HepG2 (cell line): Measurements from ENCODE around the gene TIMM44. TPM values are rescaled to one million over a fixed set of nuclear protein-coding genes. Genes with fewer than 3 reads are reported as not detected.

Experiments used
- ATF3 ChIP-seq: sonication (generic); formaldehyde crosslinking; IDR thresholded peaks from 2 replicates; pipeline ENCODE4 v1.4.0; 2020; ENCODE audit warnings: missing genetic modification reagents
- ELF4 ChIP-seq: sonication (generic); formaldehyde crosslinking; IDR thresholded peaks from 2 replicates; pipeline ENCODE4 v1.5.0; 2020; ENCODE audit warnings: missing genetic modification reagents, mild to moderate bottlenecking, moderate library complexity, borderline replicate concordance
- FOSL1 ChIP-seq: sonication (generic); formaldehyde crosslinking; IDR thresholded peaks from 2 replicates; pipeline ENCODE4 v1.9.0; 2021; ENCODE audit warnings: missing genetic modification reagents, borderline replicate concordance
- GATAD2A ChIP-seq: IDR thresholded peaks from 2 replicates; pipeline ENCODE4 v1.6.1; 2016
- GRHL1 ChIP-seq: sonication (generic); formaldehyde crosslinking; conservative IDR thresholded peaks from 2 replicates; pipeline ENCODE4 v1.8.0; 2022; ENCODE audit warnings: missing genetic modification reagents
- ISX ChIP-seq: sonication (generic); formaldehyde crosslinking; conservative IDR thresholded peaks from 2 replicates; pipeline ENCODE4 v1.5.0; 2020; ENCODE audit warnings: missing genetic modification reagents
- JUNB ChIP-seq: sonication (generic); formaldehyde crosslinking; IDR thresholded peaks from 2 replicates; pipeline ENCODE4 v1.8.0; 2022; ENCODE audit warnings: missing genetic modification reagents, mild to moderate bottlenecking, borderline replicate concordance
- MATR3 ChIP-seq: sonication (generic); formaldehyde crosslinking; IDR thresholded peaks from 2 replicates; pipeline ENCODE4 v1.4.0; 2020; ENCODE audit warnings: missing genetic modification reagents
- SIX1 ChIP-seq: sonication (generic); formaldehyde crosslinking; IDR thresholded peaks from 2 replicates; pipeline ENCODE4 v1.4.0; 2020; ENCODE audit warnings: missing genetic modification reagents, borderline replicate concordance
- STAG1 ChIP-seq: sonication (generic); formaldehyde crosslinking; IDR thresholded peaks from 2 replicates; pipeline ENCODE4 v1.4.0; 2020; ENCODE audit warnings: missing genetic modification reagents
- STAT5B ChIP-seq: sonication (generic); formaldehyde crosslinking; IDR thresholded peaks from 2 replicates; pipeline ENCODE4 v1.4.0; 2020; ENCODE audit warnings: missing genetic modification reagents
- TAF15 ChIP-seq: fragments of 200-400 bp; formaldehyde crosslinking; IDR thresholded peaks from one replicate; pipeline ENCODE4 v1.6.1; 2018; ENCODE audit warnings: mild to moderate bottlenecking, low read depth, low read length; ENCODE audit not compliant: poor library complexity, severe bottlenecking
- ZBTB20 ChIP-seq: sonication (generic); formaldehyde crosslinking; IDR thresholded peaks from 2 replicates; pipeline ENCODE4 v1.8.1; 2023; ENCODE audit warnings: missing genetic modification reagents, low read depth, mild to moderate bottlenecking, borderline replicate concordance
- ZGPAT ChIP-seq: IDR thresholded peaks from 2 replicates; pipeline ENCODE4 v1.6.1; 2016; ENCODE audit warnings: mild to moderate bottlenecking
- ZHX1 ChIP-seq: sonication (generic); formaldehyde crosslinking; IDR thresholded peaks from 2 replicates; pipeline ENCODE4 v1.8.1; 2022; ENCODE audit warnings: low read depth, mild to moderate bottlenecking, missing genetic modification reagents
- ZNF609 ChIP-seq: sonication (generic); formaldehyde crosslinking; IDR thresholded peaks from 2 replicates; pipeline ENCODE4 v1.4.0; 2020; ENCODE audit warnings: mild to moderate bottlenecking, missing genetic modification reagents, borderline replicate concordance
- ZNF782 ChIP-seq: sonication (generic); formaldehyde crosslinking; IDR thresholded peaks from 2 replicates; pipeline ENCODE4 v1.4.0; 2020; ENCODE audit warnings: missing genetic modification reagents, mild to moderate bottlenecking, borderline replicate concordance
- polyA plus RNA-seq, 8 experiments: library from polyadenylated mRNA; depleted of rRNA in 3 of 8; stranded (reverse) in 7 of 8; unstranded in 1 of 8; fragments of >200 nt; fragmentation: Illumina TruSeq in 4 of 8; extraction: Trizol in 4 of 8; gene quantifications; 2 replicates each; pipeline versions ENCODE4 v1.2.1 to v1.2.3, GENCODE V29; 2011 to 2016; ENCODE audit warnings: low read depth in 4 of 8, missing spikeins in 1 of 8, mixed read lengths in 1 of 8; ENCODE audit not compliant: insufficient read depth in 1 of 8
- total RNA-seq, 5 experiments: library from RNA; depleted of rRNA; stranded (reverse); fragments of >200 nt; fragmentation: Illumina TruSeq; extraction: Trizol; gene quantifications; 2 replicates each; pipeline ENCODE4 v1.2.3, GENCODE V29; 2016; ENCODE audit warnings: low read depth in 1 of 5

TIMM44 gene
- total and polyA plus RNA-seq, 2 of the 13 experiments (the other 11 are each of a cell fraction or from before 2014, with no cell fraction given), result 42.9 to 72.6 TPM

GRCh38 chr19:7925171-7925851 lies 18.2 kb downstream of the TIMM44 start (continued):
- no peak for TF ChIP-seq JUNB
- TF ChIP-seq GRHL1 (CRISPR knock-in tag), result no peak
- no peak for TF ChIP-seq ZNF782
- no peak; the same call in 1 of the 2 replicates for TF ChIP-seq ATF3
- TF ChIP-seq GATAD2A (CRISPR knock-in tag), result peak; percentile 34; the same call in 1 of the 2 replicates
- TF ChIP-seq ZBTB20 (CRISPR knock-in tag), result peak; percentile 42; the same call in 1 of the 2 replicates
- no peak; the same call in 1 of the 2 replicates for TF ChIP-seq ZHX1 (CRISPR knock-in tag)
- TF ChIP-seq FOSL1 (CRISPR knock-in tag), result no peak
- TF ChIP-seq STAT5B (CRISPR knock-in tag), result peak; percentile 71; the same call in 1 of the 2 replicates
- TF ChIP-seq MATR3, result no peak
- TF ChIP-seq ZGPAT (CRISPR knock-in tag), result no peak
- no peak for TF ChIP-seq ZNF609 (CRISPR knock-in tag)
- no peak for TF ChIP-seq TAF15
- TF ChIP-seq STAG1 (CRISPR knock-in tag), result peak; percentile 73
- no peak for TF ChIP-seq ELF4 (CRISPR knock-in tag)
- TF ChIP-seq SIX1 (CRISPR knock-in tag), result no peak
- TF ChIP-seq ISX (CRISPR knock-in tag), result peak; percentile 68; the same call in 1 of the 2 replicates
